ENCODE measurements around the gene KRTAP4-3. TPM values are rescaled to one million over a fixed set of nuclear protein-coding genes. Genes with fewer than 3 reads are reported as not detected.
"Not testable (repeated sequence)": the region's sequence is repeated elsewhere in the genome, so short reads cannot be mapped to it uniquely, and the experiment has no call there.

Gene KRTAP4-3
- not detected for polyA plus RNA-seq (ENCODE audit: insufficient read length)

GRCh38 chr17:41168121-41168520 lies at the start of gene KRTAP4-3:
KRTAP4-3 (minus strand) TSS chr17:41168221; CDS start chr17:41168172, 49 bp downstream.
- DNase-seq (ENCODE audit: low read depth) = no peak

- no peak for DNase-seq (ENCODE audit: low read depth)
Observed at GRCh38 chr17:41215681-41216080, 47.7 kb upstream of the KRTAP4-3 start.

GRCh38 chr17:41212524-41213169 lies 44.6 kb upstream of the KRTAP4-3 start:
- no peak for DNase-seq (ENCODE audit: low read depth)

GRCh38 chr17:41211845-41212466 lies 43.9 kb upstream of the KRTAP4-3 start:
- DNase-seq (ENCODE audit: low read depth) = no peak

GRCh38 chr17:41199421-41200078 lies 31.5 kb upstream of the KRTAP4-3 start:
- DNase-seq (ENCODE audit: low read depth) = no peak

- DNase-seq (ENCODE audit: low read depth) = no peak
Observed at GRCh38 chr17:41196068-41196467, 28.0 kb upstream of the KRTAP4-3 start.

- DNase-seq (ENCODE audit: low read depth) = no peak
Observed at GRCh38 chr17:41190328-41190727, 22.3 kb upstream of the KRTAP4-3 start.

- DNase-seq (ENCODE audit: low read depth) = not testable (repeated sequence)
Observed at GRCh38 chr17:41189837-41190318, 21.9 kb upstream of the KRTAP4-3 start, which contains the start of gene KRTAP9-1. KRTAP9-1 (plus strand) TSS chr17:41189887; CDS start chr17:41189887, 0 bp downstream.

- no peak for DNase-seq (ENCODE audit: low read depth)
Observed at GRCh38 chr17:41186872-41187271, 18.9 kb upstream of the KRTAP4-3 start.

- no peak for DNase-seq (ENCODE audit: low read depth)
Observed at GRCh38 chr17:41185001-41185400, 17.0 kb upstream of the KRTAP4-3 start.

GRCh38 chr17:41184480-41184961 lies 16.5 kb upstream of the KRTAP4-3 start, which contains the start of gene KRTAP4-1:
KRTAP4-1 (minus strand) TSS chr17:41184911; CDS start chr17:41184854, 57 bp downstream.
- DNase-seq (ENCODE audit: low read depth) = no peak

- DNase-seq (ENCODE audit: low read depth) = no peak
Observed at GRCh38 chr17:41178843-41179616, 11.0 kb upstream of the KRTAP4-3 start.

- no peak for DNase-seq (ENCODE audit: low read depth)
Observed at GRCh38 chr17:41178341-41178740, 10.3 kb upstream of the KRTAP4-3 start.

- no peak for DNase-seq (ENCODE audit: low read depth)
Observed at GRCh38 chr17:41177727-41178271, 9.8 kb upstream of the KRTAP4-3 start, which contains the start of gene KRTAP4-2. KRTAP4-2 (minus strand) TSS chr17:41178221; CDS start chr17:41178164, 57 bp downstream.

GRCh38 chr17:41176744-41177387 lies 8.8 kb upstream of the KRTAP4-3 start:
- no peak for DNase-seq (ENCODE audit: low read depth)

GRCh38 chr17:41171886-41172285 lies 3.9 kb upstream of the KRTAP4-3 start:
- DNase-seq (ENCODE audit: low read depth) = no peak

- no peak for DNase-seq (ENCODE audit: low read depth)
Observed at GRCh38 chr17:41167561-41167960, 460 bp downstream of the KRTAP4-3 start.

GRCh38 chr17:41163828-41164227 lies 4.2 kb downstream of the KRTAP4-3 start:
- no peak for DNase-seq (ENCODE audit: low read depth)

GRCh38 chr17:41160648-41161047 lies 7.4 kb downstream of the KRTAP4-3 start, which contains the start of gene KRTAP4-4:
KRTAP4-4 (minus strand) TSS chr17:41160748; CDS start chr17:41160691, 57 bp downstream.
- DNase-seq (ENCODE audit: low read depth) = no peak

GRCh38 chr17:41160190-41160589 lies 7.8 kb downstream of the KRTAP4-3 start:
- DNase-seq (ENCODE audit: low read depth) = not testable (repeated sequence)

Data from forelimb muscle (tissue), 1 donor.